Astrocyte of the spinal cord (primary cell): ENCODE measurements around the gene LRBA.
A peak's percentile ranks its signal among the peaks of the same experiment; 100 is the strongest.
"Not testable (repeated sequence)": the region's sequence is repeated elsewhere in the genome, so short reads cannot be mapped to it uniquely, and the experiment has no call there.

Experiments
- DNase-seq: peaks from one replicate; pipeline ENCODE4 v3.0.0; 2011; ENCODE audit warnings: low read depth, low spot score
- H3K4me3 ChIP-seq: 2 replicates; pipeline ENCODE4 v1.5.1; 2011; ENCODE audit warnings: low read depth, mild to moderate bottlenecking, low read length, moderate library complexity
- CTCF ChIP-seq: IDR thresholded peaks from 2 replicates; pipeline ENCODE4 v1.5.1; 2012; ENCODE audit warnings: low read depth, mild to moderate bottlenecking, low read length, inconsistent platforms
- in situ Hi-C: cut with HindIII; loops from 2 replicates; pipeline ENCODE4 v1.10.0; 2017; ENCODE audit warnings: low sequenced_read_pairs

Gene LRBA

DNA sequence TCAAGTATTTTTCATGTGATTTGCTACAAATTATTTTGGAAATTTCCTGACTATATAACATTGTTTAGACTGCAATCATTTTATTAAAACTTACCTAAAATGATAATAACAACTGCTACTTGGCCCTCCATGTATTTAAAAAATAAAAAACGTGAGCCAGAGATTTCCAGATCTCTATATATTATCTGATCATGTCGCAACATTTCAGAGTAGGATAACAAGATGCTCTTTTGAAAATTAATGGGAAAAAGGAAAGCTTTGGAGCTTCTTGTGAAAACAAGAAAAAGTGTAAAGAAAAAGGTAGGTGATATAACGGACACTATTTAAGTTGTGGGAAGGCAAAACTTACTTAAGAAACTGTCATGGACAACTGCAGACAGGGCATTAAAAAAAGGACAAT is 448.0 kb downstream of the LRBA start:
- TF ChIP-seq CTCF: no peak
- in situ Hi-C loops: no loop called here

GRCh38 chr4:150564967-150565366 is 450.1 kb downstream of the LRBA start:
- DNase-seq, in situ Hi-C loops, H3K4me3 ChIP-seq: not testable (repeated sequence)

More for the DNA sequence above, 448.0 kb downstream of the LRBA start:
- no peak overlapping the region for H3K4me3 ChIP-seq
- no peak for DNase-seq

GRCh38 chr4:150562751-150563150 is 452.3 kb downstream of the LRBA start:
- no peak for TF ChIP-seq CTCF
- in situ Hi-C loops: no loop called here
- no peak overlapping the region for H3K4me3 ChIP-seq
- DNase-seq: no peak

GRCh38 chr4:150562250-150562649 is 452.8 kb downstream of the LRBA start:
- in situ Hi-C loops: no loop called here
- TF ChIP-seq CTCF: no peak
- DNase-seq: no peak

GRCh38 chr4:150561143-150561737 is 453.8 kb downstream of the LRBA start:
- no peak for DNase-seq
- in situ Hi-C loops: no loop called here
- no peak for TF ChIP-seq CTCF
- no peak overlapping the region for H3K4me3 ChIP-seq

More at GRCh38 chr4:150562250-150562649, 452.8 kb downstream of the LRBA start:
- H3K4me3 ChIP-seq: no peak overlapping the region

- H3K4me3 ChIP-seq, in situ Hi-C loops: not testable (repeated sequence)
- peak; percentile 54 for DNase-seq
Measured at GRCh38 chr4:150557811-150558210, 457.3 kb downstream of the LRBA start.

GRCh38 chr4:150547154-150547838 is 467.8 kb downstream of the LRBA start:
- TF ChIP-seq CTCF: no peak
- in situ Hi-C loops: no loop called here
- H3K4me3 ChIP-seq: no peak overlapping the region
- DNase-seq: no peak

- no peak overlapping the region for H3K4me3 ChIP-seq
- DNase-seq: no peak
- no peak for TF ChIP-seq CTCF
- in situ Hi-C loops: no loop called here
Measured at GRCh38 chr4:150546286-150546685, 468.8 kb downstream of the LRBA start.
